ENCODE measurements around the gene GH2.
"Not testable (repeated sequence)": the region's sequence is repeated elsewhere in the genome, so short reads cannot be mapped to it uniquely, and the experiment has no call there.

GRCh38 chr17:63873577-63873976 is 8.2 kb downstream of the GH2 start, which contains the start of gene CSH2:
- TF ChIP-seq CTCF, POLR2A (IDR thresholded peaks at IDR 0.05): not testable (repeated sequence)
